Liver (tissue), 9 donors: ENCODE data around the gene MRPL19. TPM values are rescaled to one million over a fixed set of nuclear protein-coding genes. Genes with fewer than 3 reads are reported as not detected.

ENCODE experiments used
- DNase-seq: peaks from one replicate; pipeline ENCODE4 v3.0.0-alpha.2; 2017; ENCODE audit warnings: low spot score
- H3K27ac ChIP-seq, 2 donors: one replicate each; pipeline ENCODE4 v1.7.0; 2013; ENCODE audit warnings: inconsistent platforms in 2 of 2, low read length in 2 of 2, control low read depth in 1 of 2, low read depth in 1 of 2, mild to moderate bottlenecking in 1 of 2
- H3K27me3 ChIP-seq, 4 donors: one replicate each; pipeline versions ENCODE4 v1.6.1 to v1.7.0; 2013; ENCODE audit warnings: low read length in 3 of 4, inconsistent platforms in 1 of 4, mild to moderate bottlenecking in 1 of 4, moderate library complexity in 1 of 4; ENCODE audit not compliant: control insufficient read depth in 4 of 4, insufficient read depth in 4 of 4
- H3K36me3 ChIP-seq, 4 donors: one replicate each; pipeline versions ENCODE4 v1.6.1 to v1.7.0; 2013; ENCODE audit warnings: low read length in 3 of 4, mild to moderate bottlenecking in 3 of 4, low read depth in 1 of 4, moderate library complexity in 1 of 4; ENCODE audit not compliant: control insufficient read depth in 4 of 4, insufficient read depth in 3 of 4
- H3K4me1 ChIP-seq, 4 donors: one replicate each; pipeline versions ENCODE4 v1.6.1 to v1.7.0; 2013; ENCODE audit warnings: low read length in 3 of 4, mild to moderate bottlenecking in 3 of 4, moderate library complexity in 1 of 4; ENCODE audit not compliant: control insufficient read depth in 4 of 4, insufficient read depth in 4 of 4
- H3K4me3 ChIP-seq, 3 donors: one replicate each; pipeline versions ENCODE4 v1.6.1 to v1.7.0; 2013; ENCODE audit warnings: low read length in 3 of 3, control low read depth in 1 of 3, low read depth in 1 of 3, mild to moderate bottlenecking in 1 of 3
- H3K9ac ChIP-seq, 2 donors: one replicate each; pipeline ENCODE4 v1.7.0; 2013; ENCODE audit warnings: low read length in 2 of 2, mild to moderate bottlenecking in 2 of 2, moderate library complexity in 2 of 2, control low read depth in 1 of 2, low read depth in 1 of 2
- H3K9me3 ChIP-seq, 4 donors: one replicate each; pipeline versions ENCODE4 v1.6.1 to v1.7.0; 2013; ENCODE audit warnings: low read length in 3 of 4; ENCODE audit not compliant: control insufficient read depth in 4 of 4
- EGR1 ChIP-seq, 2 donors: IDR thresholded peaks; 2 replicates each; pipeline ENCODE4 v1.6.1; 2016 to 2018; ENCODE audit warnings: antibody characterized with exemption in 2 of 2, low read depth in 2 of 2
- FOXA1 ChIP-seq: IDR thresholded peaks from 2 replicates; pipeline ENCODE4 v1.6.1; 2016; ENCODE audit warnings: antibody characterized with exemption
- FOXA2 ChIP-seq: IDR thresholded peaks from 2 replicates; pipeline ENCODE4 v1.6.1; 2016; ENCODE audit warnings: antibody characterized with exemption
- GABPA ChIP-seq, 2 donors: IDR thresholded peaks in 1 of 2; conservative IDR thresholded peaks in 1 of 2; 2 replicates each; pipeline ENCODE4 v1.6.1; 2016; ENCODE audit warnings: antibody characterized with exemption in 2 of 2, mild to moderate bottlenecking in 1 of 2, moderate library complexity in 1 of 2
- HNF4A ChIP-seq, 2 donors: conservative IDR thresholded peaks; 2 replicates each; pipeline ENCODE4 v1.6.1; 2016; ENCODE audit warnings: antibody characterized with exemption in 2 of 2, mild to moderate bottlenecking in 2 of 2
- HNF4G ChIP-seq: IDR thresholded peaks from 2 replicates; pipeline ENCODE4 v1.6.1; 2016; ENCODE audit warnings: antibody characterized with exemption
- JUND ChIP-seq, 2 donors: IDR thresholded peaks; 2 replicates each; pipeline ENCODE4 v1.6.1; 2016; ENCODE audit warnings: antibody characterized with exemption in 2 of 2
- NR2F2 ChIP-seq: IDR thresholded peaks from 2 replicates; pipeline ENCODE4 v1.6.1; 2016; ENCODE audit warnings: antibody characterized with exemption
- SP1 ChIP-seq: IDR thresholded peaks from 2 replicates; pipeline ENCODE4 v1.6.1; 2018; ENCODE audit warnings: antibody characterized with exemption, mild to moderate bottlenecking
- TAF1 ChIP-seq: conservative IDR thresholded peaks from 2 replicates; pipeline ENCODE4 v1.6.1; 2016; ENCODE audit warnings: antibody characterized with exemption, mild to moderate bottlenecking
- YY1 ChIP-seq: IDR thresholded peaks from 2 replicates; pipeline ENCODE4 v1.6.1; 2016; ENCODE audit warnings: antibody characterized with exemption, mild to moderate bottlenecking
- WGBS: extraction: QIAGEN DNeasy Blood & Tissue Kit; methylation state at CpG from one replicate; pipeline ENCODE4 v1.1.7; 2013; 5-methylcytosine and 5-hydroxymethylcytosine counted together
- polyA plus RNA-seq, 2 donors: library from polyadenylated mRNA; stranded (reverse) in 1 of 2; unstranded in 1 of 2; fragments of 200-250 nt in 1 of 2; fragments of >200 nt in 1 of 2; fragmentation: Nextera tagmentation in 1 of 2; extraction: Ambion mirVana in 1 of 2; gene quantifications; one replicate each; pipeline versions ENCODE4 v1.2.1 to v1.2.3, GENCODE V29; 2013 to 2015
- total RNA-seq, 2 donors: library from RNA; depleted of rRNA; stranded (reverse); fragments of >200 nt; gene quantifications; one replicate each; pipeline ENCODE4 v1.2.3, GENCODE V29; 2014
- TF ChIP-seq, protein P1 (sequence below): IDR thresholded peaks from 2 replicates; pipeline ENCODE4 v1.6.1; 2016; ENCODE audit warnings: antibody characterized with exemption
- TF ChIP-seq, protein P2 (sequence below): IDR thresholded peaks from 2 replicates; pipeline ENCODE4 v1.6.1; 2016; ENCODE audit warnings: antibody characterized with exemption
- TF ChIP-seq, protein P3 (sequence below): fragments of 150-350 bp; IDR thresholded peaks from 2 replicates; pipeline ENCODE4 v1.5.1; 2017; ENCODE audit warnings: improper control_type of control experiment, low read depth, low read length; ENCODE audit not compliant: missing input control
- TF ChIP-seq, protein P4 (sequence below): IDR thresholded peaks from 2 replicates; pipeline ENCODE4 v1.6.1; 2016; ENCODE audit warnings: antibody characterized with exemption
- TF ChIP-seq, protein P5 (sequence below): IDR thresholded peaks from 2 replicates; pipeline ENCODE4 v1.6.1; 2016; ENCODE audit warnings: antibody characterized with exemption, mild to moderate bottlenecking
- donor health status: healthy.
- donor health status: healthy.
- donor health status: healthy.
- donor health status: healthy.
- donor health status: healthy.

Gene MRPL19
- total and polyA plus RNA-seq, 4 donors = 34.8 to 58.5 (median 42.6) TPM

DNA sequence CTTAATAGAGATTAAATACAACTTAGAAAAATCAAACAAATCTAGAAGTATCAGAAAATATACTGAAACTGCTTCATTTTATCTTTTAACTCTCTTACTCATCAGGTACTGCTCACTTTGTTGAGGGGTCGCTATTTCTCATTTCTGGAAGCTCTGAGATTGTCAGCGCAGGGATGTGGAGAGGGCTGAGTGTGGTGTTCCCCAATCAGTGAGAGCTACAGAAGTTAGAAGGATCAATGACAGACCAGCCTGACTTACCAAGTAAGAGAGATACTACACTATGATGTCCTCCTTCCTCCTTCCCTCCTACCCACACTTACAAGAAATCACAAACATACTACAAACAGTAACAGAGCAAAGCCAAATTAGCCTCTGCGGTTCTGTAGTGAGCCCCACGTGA lies 56.0 kb downstream of the MRPL19 start:
- H3K27me3 ChIP-seq = no peaks in the 10 kb centered on the region
- H3K9ac ChIP-seq = no peak overlapping the region
- H3K9me3 ChIP-seq = no peaks in the 10 kb centered on the region
- TF ChIP-seq TAF1 (no peak), FOXA2 (no peak), YY1 (no peak), NR2F2 (no peak), HNF4A (conservative IDR thresholded peaks at IDR 0.05) (no peak), HNF4G (no peak), JUND (IDR thresholded peaks at IDR 0.05) (no peak), EGR1 (IDR thresholded peaks at IDR 0.05; ENCODE audit: low read depth in 2 of 2) (no peak), FOXA1 (no peak), SP1 (no peak)
- TF ChIP-seq, protein P1, sequence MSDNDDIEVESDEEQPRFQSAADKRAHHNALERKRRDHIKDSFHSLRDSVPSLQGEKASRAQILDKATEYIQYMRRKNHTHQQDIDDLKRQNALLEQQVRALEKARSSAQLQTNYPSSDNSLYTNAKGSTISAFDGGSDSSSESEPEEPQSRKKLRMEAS = no peak
- TF ChIP-seq, protein P2, sequence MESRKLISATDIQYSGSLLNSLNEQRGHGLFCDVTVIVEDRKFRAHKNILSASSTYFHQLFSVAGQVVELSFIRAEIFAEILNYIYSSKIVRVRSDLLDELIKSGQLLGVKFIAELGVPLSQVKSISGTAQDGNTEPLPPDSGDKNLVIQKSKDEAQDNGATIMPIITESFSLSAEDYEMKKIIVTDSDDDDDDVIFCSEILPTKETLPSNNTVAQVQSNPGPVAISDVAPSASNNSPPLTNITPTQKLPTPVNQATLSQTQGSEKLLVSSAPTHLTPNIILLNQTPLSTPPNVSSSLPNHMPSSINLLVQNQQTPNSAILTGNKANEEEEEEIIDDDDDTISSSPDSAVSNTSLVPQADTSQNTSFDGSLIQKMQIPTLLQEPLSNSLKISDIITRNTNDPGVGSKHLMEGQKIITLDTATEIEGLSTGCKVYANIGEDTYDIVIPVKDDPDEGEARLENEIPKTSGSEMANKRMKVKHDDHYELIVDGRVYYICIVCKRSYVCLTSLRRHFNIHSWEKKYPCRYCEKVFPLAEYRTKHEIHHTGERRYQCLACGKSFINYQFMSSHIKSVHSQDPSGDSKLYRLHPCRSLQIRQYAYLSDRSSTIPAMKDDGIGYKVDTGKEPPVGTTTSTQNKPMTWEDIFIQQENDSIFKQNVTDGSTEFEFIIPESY = no peak
- TF ChIP-seq, protein P3, sequence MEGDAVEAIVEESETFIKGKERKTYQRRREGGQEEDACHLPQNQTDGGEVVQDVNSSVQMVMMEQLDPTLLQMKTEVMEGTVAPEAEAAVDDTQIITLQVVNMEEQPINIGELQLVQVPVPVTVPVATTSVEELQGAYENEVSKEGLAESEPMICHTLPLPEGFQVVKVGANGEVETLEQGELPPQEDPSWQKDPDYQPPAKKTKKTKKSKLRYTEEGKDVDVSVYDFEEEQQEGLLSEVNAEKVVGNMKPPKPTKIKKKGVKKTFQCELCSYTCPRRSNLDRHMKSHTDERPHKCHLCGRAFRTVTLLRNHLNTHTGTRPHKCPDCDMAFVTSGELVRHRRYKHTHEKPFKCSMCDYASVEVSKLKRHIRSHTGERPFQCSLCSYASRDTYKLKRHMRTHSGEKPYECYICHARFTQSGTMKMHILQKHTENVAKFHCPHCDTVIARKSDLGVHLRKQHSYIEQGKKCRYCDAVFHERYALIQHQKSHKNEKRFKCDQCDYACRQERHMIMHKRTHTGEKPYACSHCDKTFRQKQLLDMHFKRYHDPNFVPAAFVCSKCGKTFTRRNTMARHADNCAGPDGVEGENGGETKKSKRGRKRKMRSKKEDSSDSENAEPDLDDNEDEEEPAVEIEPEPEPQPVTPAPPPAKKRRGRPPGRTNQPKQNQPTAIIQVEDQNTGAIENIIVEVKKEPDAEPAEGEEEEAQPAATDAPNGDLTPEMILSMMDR = no peak
- TF ChIP-seq, protein P4, sequence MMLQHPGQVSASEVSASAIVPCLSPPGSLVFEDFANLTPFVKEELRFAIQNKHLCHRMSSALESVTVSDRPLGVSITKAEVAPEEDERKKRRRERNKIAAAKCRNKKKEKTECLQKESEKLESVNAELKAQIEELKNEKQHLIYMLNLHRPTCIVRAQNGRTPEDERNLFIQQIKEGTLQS = no peak
- TF ChIP-seq, protein P5, sequence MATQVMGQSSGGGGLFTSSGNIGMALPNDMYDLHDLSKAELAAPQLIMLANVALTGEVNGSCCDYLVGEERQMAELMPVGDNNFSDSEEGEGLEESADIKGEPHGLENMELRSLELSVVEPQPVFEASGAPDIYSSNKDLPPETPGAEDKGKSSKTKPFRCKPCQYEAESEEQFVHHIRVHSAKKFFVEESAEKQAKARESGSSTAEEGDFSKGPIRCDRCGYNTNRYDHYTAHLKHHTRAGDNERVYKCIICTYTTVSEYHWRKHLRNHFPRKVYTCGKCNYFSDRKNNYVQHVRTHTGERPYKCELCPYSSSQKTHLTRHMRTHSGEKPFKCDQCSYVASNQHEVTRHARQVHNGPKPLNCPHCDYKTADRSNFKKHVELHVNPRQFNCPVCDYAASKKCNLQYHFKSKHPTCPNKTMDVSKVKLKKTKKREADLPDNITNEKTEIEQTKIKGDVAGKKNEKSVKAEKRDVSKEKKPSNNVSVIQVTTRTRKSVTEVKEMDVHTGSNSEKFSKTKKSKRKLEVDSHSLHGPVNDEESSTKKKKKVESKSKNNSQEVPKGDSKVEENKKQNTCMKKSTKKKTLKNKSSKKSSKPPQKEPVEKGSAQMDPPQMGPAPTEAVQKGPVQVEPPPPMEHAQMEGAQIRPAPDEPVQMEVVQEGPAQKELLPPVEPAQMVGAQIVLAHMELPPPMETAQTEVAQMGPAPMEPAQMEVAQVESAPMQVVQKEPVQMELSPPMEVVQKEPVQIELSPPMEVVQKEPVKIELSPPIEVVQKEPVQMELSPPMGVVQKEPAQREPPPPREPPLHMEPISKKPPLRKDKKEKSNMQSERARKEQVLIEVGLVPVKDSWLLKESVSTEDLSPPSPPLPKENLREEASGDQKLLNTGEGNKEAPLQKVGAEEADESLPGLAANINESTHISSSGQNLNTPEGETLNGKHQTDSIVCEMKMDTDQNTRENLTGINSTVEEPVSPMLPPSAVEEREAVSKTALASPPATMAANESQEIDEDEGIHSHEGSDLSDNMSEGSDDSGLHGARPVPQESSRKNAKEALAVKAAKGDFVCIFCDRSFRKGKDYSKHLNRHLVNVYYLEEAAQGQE = no peak
- 98% methylated on average over 4 of the region's 4 CpGs for WGBS
- H3K4me1 ChIP-seq = peaks cover 0 to 2% (median 0%) of the 10 kb centered on the region in 4 donors
- no peak overlapping the region for H3K27ac ChIP-seq
- H3K4me3 ChIP-seq = no peak overlapping the region
- H3K36me3 ChIP-seq = peaks cover 10 to 63% (median 44%) of the 10 kb centered on the region in 4 donors
- DNase-seq = no peak

DNA sequence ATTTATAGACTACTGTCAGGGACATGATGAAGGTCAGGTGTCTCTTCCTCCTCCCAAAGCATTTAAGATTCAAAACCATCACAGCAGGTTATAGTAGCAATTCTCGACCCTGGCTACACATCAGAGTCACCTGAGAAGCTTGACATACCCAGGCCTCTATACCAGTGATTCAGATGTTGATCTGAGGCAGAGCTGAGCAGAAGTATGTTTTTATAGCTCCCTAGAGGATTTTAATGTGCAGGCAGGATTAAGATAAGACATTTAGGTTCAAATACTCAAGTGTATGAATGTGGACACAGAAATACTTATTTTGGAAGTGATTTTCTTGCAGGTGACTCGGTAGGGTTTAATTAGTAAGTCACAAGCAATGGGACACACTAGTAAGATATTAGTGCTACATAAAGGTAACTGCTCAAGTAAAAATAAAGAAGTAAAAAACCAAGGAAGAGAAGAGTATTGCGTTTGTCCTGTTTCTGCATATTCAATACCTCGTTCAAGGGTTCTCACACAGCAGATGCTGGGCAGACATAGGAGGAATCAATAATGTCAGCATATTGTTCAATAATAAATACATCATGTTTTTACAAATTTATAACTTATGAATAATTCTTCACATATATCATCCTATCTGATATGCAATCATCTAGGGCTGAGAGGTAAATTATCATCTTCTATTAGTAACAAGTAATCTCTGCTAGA lies 57.2 kb downstream of the MRPL19 start:
- WGBS = 96% methylated on average over 4 of the region's 4 CpGs
- Histone ChIP-seq H3K9me3 (no peaks in the 10 kb centered on the region), H3K9ac (no peak overlapping the region), H3K4me1 (peaks cover 0 to 8% (median 5%) of the 10 kb centered on the region in 4 donors), H3K36me3 (peaks cover 8 to 59% (median 42%) of the 10 kb centered on the region in 4 donors), H3K27ac (no peak overlapping the region), H3K27me3 (no peaks in the 10 kb centered on the region), H3K4me3 (no peak overlapping the region)
- no peak for DNase-seq
- TF ChIP-seq NR2F2 = no peak
- TF ChIP-seq, protein P5 = no peak
- TF ChIP-seq, protein P1 = no peak
- TF ChIP-seq, protein P3 = no peak
- TF ChIP-seq HNF4G = no peak
- TF ChIP-seq, protein P4 = no peak
- no peak for TF ChIP-seq GABPA (IDR thresholded peaks at IDR 0.05 in 1 of 2, conservative IDR thresholded peaks at IDR 0.05 in 1 of 2)
